Neural crest cell (in vitro differentiated cells): ENCODE data around the gene KCNMA1. TPM values are rescaled to one million over a fixed set of nuclear protein-coding genes. Genes with fewer than 3 reads are reported as not detected.

Experiments used
- DNase-seq: peaks from one replicate; pipeline ENCODE4 v3.0.0; 2021; ENCODE audit warnings: low read depth, mixed read lengths, low spot score
- H3K27ac Mint-ChIP-seq: one replicate; pipeline ENCODE4 v1.8.0; 2021; ENCODE audit warnings: mild to moderate bottlenecking, mixed read lengths; ENCODE audit not compliant: unreplicated experiment
- H3K27me3 Mint-ChIP-seq: 2 replicates; pipeline ENCODE4 v1.8.0; 2021; ENCODE audit warnings: low read depth, mild to moderate bottlenecking, mixed read lengths
- H3K36me3 Mint-ChIP-seq: 2 replicates; pipeline ENCODE4 v1.8.0; 2021; ENCODE audit warnings: low read depth, mild to moderate bottlenecking, mixed read lengths
- H3K4me1 Mint-ChIP-seq: 2 replicates; pipeline ENCODE4 v1.8.0; 2021; ENCODE audit warnings: mixed read lengths
- H3K4me3 Mint-ChIP-seq: one replicate; pipeline ENCODE4 v1.8.0; 2021; ENCODE audit warnings: mild to moderate bottlenecking, mixed read lengths
- H3K9me3 Mint-ChIP-seq: 2 replicates; pipeline ENCODE4 v1.8.0; 2021; ENCODE audit warnings: mixed read lengths
- CTCF ChIP-seq: fragments of 200-600 bp; sonication (generic); conservative IDR thresholded peaks from 2 replicates; pipeline ENCODE4 v1.5.0; 2021; ENCODE audit warnings: antibody characterized with exemption, mild to moderate bottlenecking
- total RNA-seq: library from RNA; stranded (reverse); gene quantifications from 2 replicates; pipeline ENCODE4 v1.2.1, GENCODE V29; 2021

KCNMA1 gene
- total RNA-seq, 1 donor from 2014 or later, result 1.7 TPM

- H3K9me3 Mint-ChIP-seq, result no peaks in the 10 kb centered on the region
- no peak for DNase-seq
Measured at GRCh38 chr10:77380191-77380590, 257.4 kb downstream of the KCNMA1 start.

GRCh38 chr10:77378366-77379349 lies 258.9 kb downstream of the KCNMA1 start:
- Mint-ChIP-seq H3K27ac (no peak overlapping the region), H3K4me1 (no peaks in the 10 kb centered on the region), H3K36me3 (no peaks in the 10 kb centered on the region), H3K9me3 (no peaks in the 10 kb centered on the region), H3K27me3 (peaks cover 14% of the 10 kb centered on the region), H3K4me3 (no peak overlapping the region)
- no peak for TF ChIP-seq CTCF
- no peak for DNase-seq

More at GRCh38 chr10:77380191-77380590, 257.4 kb downstream of the KCNMA1 start:
- no peak for TF ChIP-seq CTCF
- no peaks in the 10 kb centered on the region for H3K4me1 Mint-ChIP-seq
- H3K27ac Mint-ChIP-seq, result no peak overlapping the region
- H3K36me3 Mint-ChIP-seq, result no peaks in the 10 kb centered on the region
- no peak overlapping the region for H3K4me3 Mint-ChIP-seq
- peaks cover 14% of the 10 kb centered on the region for H3K27me3 Mint-ChIP-seq

GRCh38 chr10:77377678-77378352 lies 259.8 kb downstream of the KCNMA1 start:
- H3K27me3 Mint-ChIP-seq, result peaks cover 14% of the 10 kb centered on the region
- no peak for DNase-seq
- no peak overlapping the region for H3K27ac Mint-ChIP-seq
- H3K9me3 Mint-ChIP-seq, result no peaks in the 10 kb centered on the region
- no peak for TF ChIP-seq CTCF
- H3K36me3 Mint-ChIP-seq, result no peaks in the 10 kb centered on the region
- no peak overlapping the region for H3K4me3 Mint-ChIP-seq
- no peaks in the 10 kb centered on the region for H3K4me1 Mint-ChIP-seq

GRCh38 chr10:77377034-77377433 lies 260.6 kb downstream of the KCNMA1 start:
- Mint-ChIP-seq H3K9me3 (peaks cover 5% of the 10 kb centered on the region), H3K27ac (no peak overlapping the region), H3K4me1 (no peaks in the 10 kb centered on the region)

More at GRCh38 chr10:77377034-77377433, 260.6 kb downstream of the KCNMA1 start:
- Mint-ChIP-seq H3K27me3 (peaks cover 14% of the 10 kb centered on the region), H3K4me3 (no peak overlapping the region), H3K36me3 (no peaks in the 10 kb centered on the region)
- DNase-seq, result no peak
- no peak for TF ChIP-seq CTCF
